ENCODE results near the gene IL12RB1.

- TF ChIP-seq, protein P1, sequence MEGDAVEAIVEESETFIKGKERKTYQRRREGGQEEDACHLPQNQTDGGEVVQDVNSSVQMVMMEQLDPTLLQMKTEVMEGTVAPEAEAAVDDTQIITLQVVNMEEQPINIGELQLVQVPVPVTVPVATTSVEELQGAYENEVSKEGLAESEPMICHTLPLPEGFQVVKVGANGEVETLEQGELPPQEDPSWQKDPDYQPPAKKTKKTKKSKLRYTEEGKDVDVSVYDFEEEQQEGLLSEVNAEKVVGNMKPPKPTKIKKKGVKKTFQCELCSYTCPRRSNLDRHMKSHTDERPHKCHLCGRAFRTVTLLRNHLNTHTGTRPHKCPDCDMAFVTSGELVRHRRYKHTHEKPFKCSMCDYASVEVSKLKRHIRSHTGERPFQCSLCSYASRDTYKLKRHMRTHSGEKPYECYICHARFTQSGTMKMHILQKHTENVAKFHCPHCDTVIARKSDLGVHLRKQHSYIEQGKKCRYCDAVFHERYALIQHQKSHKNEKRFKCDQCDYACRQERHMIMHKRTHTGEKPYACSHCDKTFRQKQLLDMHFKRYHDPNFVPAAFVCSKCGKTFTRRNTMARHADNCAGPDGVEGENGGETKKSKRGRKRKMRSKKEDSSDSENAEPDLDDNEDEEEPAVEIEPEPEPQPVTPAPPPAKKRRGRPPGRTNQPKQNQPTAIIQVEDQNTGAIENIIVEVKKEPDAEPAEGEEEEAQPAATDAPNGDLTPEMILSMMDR (IDR thresholded peaks at IDR 0.05) = no peak
- no peak for TF ChIP-seq EP300 (IDR thresholded peaks at IDR 0.05)
- TF ChIP-seq POLR2A (IDR thresholded peaks at IDR 0.05) = no peak
These were observed 41.3 kb upstream of the IL12RB1 start for GRCh38 chr19:18128044-18128443.

All from gastroesophageal sphincter (tissue), 3 donors.